ENCODE data around the gene PLCG1. TPM values are rescaled to one million over a fixed set of nuclear protein-coding genes. Genes with fewer than 3 reads are reported as not detected.

Gene PLCG1
- total and polyA plus RNA-seq, 9 of the 15 experiments (the other 6 are each of a cell fraction or from before 2014, with no cell fraction given) = 1.7 to 67.0 (median 34.8) TPM

- TF ChIP-seq FOXP4 (CRISPR knock-in tag; IDR thresholded peaks at IDR 0.05; ENCODE audit: borderline replicate concordance) = no peak
- TF ChIP-seq E2F8 (IDR thresholded peaks at IDR 0.05; ENCODE audit: low read depth, partially characterized antibody) = no peak
- TF ChIP-seq ZNF740 (CRISPR knock-in tag; IDR thresholded peaks at IDR 0.05) = no peak
- TF ChIP-seq ZNF740 (tag; IDR thresholded peaks at IDR 0.05) = no peak
- no peak for TF ChIP-seq ZNF77 (CRISPR knock-in tag; IDR thresholded peaks at IDR 0.05)
Measured at GRCh38 chr20:41173791-41174341, 36.5 kb downstream of the PLCG1 start (continued).
